HT-29 (cell line): Measurements from ENCODE around the gene KLK11. TPM values are rescaled to one million over a fixed set of nuclear protein-coding genes. Genes with fewer than 3 reads are reported as not detected.

ENCODE experiments used
- DNase-seq: peaks from one replicate; pipeline ENCODE4 v3.0.0-alpha.2; 2015; ENCODE audit warnings: low spot score
- total RNA-seq: library from RNA; depleted of rRNA; stranded (reverse); fragments of >200 nt; shearing (Covaris generic); gene quantifications from 2 replicates; pipeline ENCODE4 v1.2.3, GENCODE V29; 2014; rRNA removed

Gene KLK11
- total RNA-seq, 1 experiment from 2014 or later, result 138 TPM

DNA sequence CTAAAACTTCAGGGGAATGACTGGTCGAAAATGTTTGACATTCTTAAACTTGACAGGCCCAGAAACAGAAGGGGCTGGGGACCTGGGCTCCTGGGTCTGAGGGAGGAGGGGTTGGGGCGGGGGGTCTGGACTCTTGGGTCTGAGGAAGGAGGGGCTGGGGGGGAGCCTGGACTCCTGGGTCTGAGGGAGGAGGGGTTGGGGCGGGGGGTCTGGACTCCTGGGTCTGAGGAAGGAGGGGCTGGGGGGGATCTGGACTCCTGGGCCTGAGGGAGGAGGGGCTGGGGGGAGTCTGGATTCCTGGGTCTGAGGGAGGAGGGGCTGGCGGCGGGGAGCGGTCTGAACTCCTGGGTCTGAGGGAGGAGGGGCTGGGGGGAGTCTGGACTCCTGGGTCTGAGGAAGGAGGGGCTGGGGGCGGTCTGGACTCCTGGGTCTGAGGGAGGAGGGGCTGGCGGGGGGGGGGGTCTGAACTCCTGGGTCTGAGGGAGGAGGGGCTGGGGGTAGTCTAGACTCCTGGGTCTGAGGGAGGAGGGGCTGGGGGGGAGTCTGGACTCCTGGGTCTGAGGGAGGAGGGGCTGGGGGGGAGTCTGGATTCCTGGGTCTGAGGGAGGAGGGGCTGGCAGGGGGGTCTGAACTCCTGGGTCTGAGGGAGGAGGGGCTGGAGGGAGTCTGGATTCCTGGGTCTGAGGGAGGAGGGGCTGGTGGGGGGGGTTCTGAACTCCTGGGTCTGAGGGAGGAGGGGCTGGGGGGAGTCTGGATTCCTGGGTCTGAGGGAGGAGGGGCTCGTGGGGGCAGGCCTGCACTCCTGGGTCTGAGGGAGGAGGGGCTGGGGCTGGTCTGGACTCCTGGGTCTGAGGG is 51.5 kb downstream of the KLK11 start:
- peak; percentile 0 for DNase-seq

DNA sequence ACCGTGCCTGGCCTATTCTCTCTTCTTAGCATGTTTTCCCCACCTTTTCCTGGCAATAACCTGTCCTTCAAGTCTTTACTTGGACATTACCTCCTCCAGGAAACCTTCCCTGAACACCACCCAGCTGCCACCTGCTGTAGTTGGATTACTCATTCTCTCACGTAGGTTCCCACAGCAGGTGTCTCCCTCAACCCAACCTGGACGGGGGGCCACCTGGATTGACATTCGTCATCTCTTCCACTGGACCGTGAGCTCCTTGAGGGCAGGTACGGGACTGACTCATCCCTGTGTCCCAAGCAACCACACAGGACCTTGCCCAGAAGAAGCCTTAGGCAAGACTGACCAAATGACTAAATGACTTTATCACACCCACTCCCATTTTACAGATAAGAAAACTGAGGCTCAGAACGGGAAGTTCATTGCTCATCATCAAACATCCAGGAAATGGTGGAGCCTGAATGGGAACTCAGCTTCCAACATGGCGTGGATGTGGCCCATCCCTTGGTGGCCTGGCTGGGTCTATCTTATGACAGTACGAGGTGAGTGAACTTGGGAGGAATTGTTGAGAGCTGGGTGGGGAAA is 53.5 kb downstream of the KLK11 start:
- DNase-seq, result peak; percentile 68

Other genes starting within 250 kb of the KLK11 start
- gene ACP4, start 236.2 kb downstream of the KLK11 start, total RNA-seq, result not detected in 2 replicates
- 3.4 and 4.6 TPM in 2 replicates for gene KLK1, start 202.8 kb downstream of the KLK11 start, total RNA-seq
- not detected in 2 replicates for gene KLK15, start 193.0 kb downstream of the KLK11 start, total RNA-seq
- gene KLK3, start 171.7 kb downstream of the KLK11 start, total RNA-seq, result not detected in 2 replicates
- gene KLK2, start 153.2 kb downstream of the KLK11 start, total RNA-seq, result not detected in 2 replicates
- 0.38 TPM in 1 of 2 replicates, not detected in the other for gene KLK4, start 115.2 kb downstream of the KLK11 start, total RNA-seq
- 0.08 and 0.13 TPM in 2 replicates for gene KLK5, start 73.6 kb downstream of the KLK11 start, total RNA-seq
- 352 and 367 TPM in 2 replicates for gene KLK6, start 57.0 kb downstream of the KLK11 start, total RNA-seq
- gene KLK7, start 42.7 kb downstream of the KLK11 start, total RNA-seq, result 0.13 and 0.31 TPM in 2 replicates
- 4.2 and 8.7 TPM in 2 replicates for gene KLK8, start 25.0 kb downstream of the KLK11 start, total RNA-seq
- 154 and 171 TPM in 2 replicates for gene KLK10, start 6.9 kb downstream of the KLK11 start, total RNA-seq
- 7.3 and 9.1 TPM in 2 replicates for gene KLK12, start 8.4 kb upstream of the KLK11 start, total RNA-seq
- not detected in 2 replicates for gene KLK13, start 38.5 kb upstream of the KLK11 start, total RNA-seq
- gene KLK14, start 56.3 kb upstream of the KLK11 start, total RNA-seq, result not detected in 2 replicates
- gene CTU1, start 81.8 kb upstream of the KLK11 start, total RNA-seq, result 44.5 and 46.9 TPM in 2 replicates
- not detected in 2 replicates for gene SIGLEC9, start 98.3 kb upstream of the KLK11 start, total RNA-seq
- gene SIGLEC7, start 115.7 kb upstream of the KLK11 start, total RNA-seq, result not detected in 2 replicates
- not detected in 2 replicates for gene CD33, start 198.5 kb upstream of the KLK11 start, total RNA-seq
- gene SIGLECL1, start 224.5 kb upstream of the KLK11 start, total RNA-seq, result not detected in 2 replicates